CD4-positive, alpha-beta memory T cell (primary cell): ENCODE data around the gene NMNAT3. TPM values are rescaled to one million over a fixed set of nuclear protein-coding genes. Genes with fewer than 3 reads are reported as not detected.

Experiments
- polyA plus RNA-seq, 2 donors: library from polyadenylated mRNA; unstranded; fragments of 300-500 nt; fragmentation: Illumina TruSeq; gene quantifications; one replicate each; pipeline ENCODE4 v1.2.3, GENCODE V29; 2021
- total RNA-seq, 2 experiments: library from RNA; stranded (reverse); gene quantifications; one replicate each; pipeline ENCODE4 v1.2.3, GENCODE V29; 2021

Gene NMNAT3
- total and polyA plus RNA-seq, 4 experiments from 2014 or later: 1.6 to 4.0 (median 2.2) TPM

Other genes starting within 250 kb of the NMNAT3 start
- not detected for gene RBP2, start 201.5 kb downstream of the NMNAT3 start, total RNA-seq
- not detected for gene RBP2, start 201.5 kb downstream of the NMNAT3 start, polyA plus RNA-seq
- not detected for gene RBP1, start 138.2 kb downstream of the NMNAT3 start, total RNA-seq
- not detected for gene RBP1, start 138.2 kb downstream of the NMNAT3 start, polyA plus RNA-seq